Stomach smooth muscle (tissue), 2 donors: ENCODE results near the gene SYVN1.
A peak's percentile ranks its signal among the peaks of the same experiment; 100 is the strongest.
"Not testable (repeated sequence)": the region's sequence is repeated elsewhere in the genome, so short reads cannot be mapped to it uniquely, and the experiment has no call there.

ENCODE experiments used
- H3K27ac ChIP-seq: one replicate; pipeline ENCODE4 v1.7.0; 2013; ENCODE audit warnings: mild to moderate bottlenecking, low read length, inconsistent platforms
- H3K27me3 ChIP-seq, 2 donors: one replicate each; pipeline ENCODE4 v1.7.0; 2013; ENCODE audit warnings: low read length in 2 of 2; ENCODE audit not compliant: insufficient read depth in 2 of 2, control insufficient read depth in 1 of 2
- H3K36me3 ChIP-seq, 2 donors: one replicate each; pipeline ENCODE4 v1.7.0; 2013; ENCODE audit warnings: low read length in 2 of 2; ENCODE audit not compliant: control insufficient read depth in 2 of 2, insufficient read depth in 2 of 2
- H3K4me1 ChIP-seq: one replicate; pipeline ENCODE4 v1.7.0; 2013; ENCODE audit warnings: low read length; ENCODE audit not compliant: control insufficient read depth, insufficient read depth
- H3K4me3 ChIP-seq, 2 donors: one replicate each; pipeline ENCODE4 v1.7.0; 2013; ENCODE audit warnings: low read length in 2 of 2
- H3K9ac ChIP-seq, 2 donors: one replicate each; pipeline ENCODE4 v1.7.0; 2013; ENCODE audit warnings: low read length in 2 of 2, mild to moderate bottlenecking in 1 of 2
- H3K9me3 ChIP-seq, 2 donors: one replicate each; pipeline ENCODE4 v1.7.0; 2013; ENCODE audit warnings: low read length in 2 of 2; ENCODE audit not compliant: control insufficient read depth in 2 of 2
- donor health status: healthy.
- donor health status: Pancreatic carcinoma.

The SYVN1 gene

GRCh38 chr11:65125197-65126056 is 8.9 kb downstream of the SYVN1 start:
- H3K27me3 ChIP-seq: no peaks in the 10 kb centered on the region
- peaks cover 39 to 46% of the 10 kb centered on the region in 2 donors for H3K36me3 ChIP-seq
- H3K9ac ChIP-seq: no peak overlapping the region

GRCh38 chr11:65124480-65125196 is 9.7 kb downstream of the SYVN1 start:
- no peak overlapping the region for H3K4me3 ChIP-seq
- H3K27ac ChIP-seq: no peak overlapping the region
- H3K9me3 ChIP-seq: no peaks in the 10 kb centered on the region
- peaks cover 24% of the 10 kb centered on the region for H3K4me1 ChIP-seq
- no peaks in the 10 kb centered on the region for H3K27me3 ChIP-seq
- H3K36me3 ChIP-seq: peaks cover 41 to 47% of the 10 kb centered on the region in 2 donors
- no peak overlapping the region for H3K9ac ChIP-seq

More at GRCh38 chr11:65125197-65126056, 8.9 kb downstream of the SYVN1 start:
- Histone ChIP-seq H3K4me1 (peaks cover 21% of the 10 kb centered on the region), H3K27ac (no peak overlapping the region), H3K4me3 (no peak overlapping the region), H3K9me3 (no peaks in the 10 kb centered on the region)

GRCh38 chr11:65121865-65122696 is 12.2 kb downstream of the SYVN1 start, which contains the start of the genes FAU and MRPL49:
TSS of gene FAU (minus strand) at chr11:65122134. CDS start at chr11:65121813, 321 bp downstream.
TSS of gene MRPL49 (plus strand) at chr11:65122321. CDS start at chr11:65122347, 26 bp downstream.
- Histone ChIP-seq H3K36me3 (peaks cover 33 to 37% of the 10 kb centered on the region in 2 donors), H3K9me3 (no peaks in the 10 kb centered on the region), H3K27me3 (no peaks in the 10 kb centered on the region), H3K27ac (peak within 1 kb of the TSS; percentile 92), H3K4me1 (peaks cover 27% of the 10 kb centered on the region), H3K4me3 (peak within 1 kb of the TSS; percentile 98 to 99), H3K9ac (peak within 1 kb of the TSS; percentile 97 to 99)

GRCh38 chr11:65121447-65121864 is 12.9 kb downstream of the SYVN1 start:
- Histone ChIP-seq H3K9me3 (no peaks in the 10 kb centered on the region), H3K27ac (peak overlapping the region; percentile 92), H3K36me3 (peaks cover 28 to 31% of the 10 kb centered on the region in 2 donors), H3K4me1 (peaks cover 33% of the 10 kb centered on the region), H3K9ac (peak overlapping the region; percentile 97 to 99), H3K27me3 (no peaks in the 10 kb centered on the region), H3K4me3 (peak overlapping the region; percentile 98 to 99)

- peak overlapping the region; percentile 97 to 99 for H3K9ac ChIP-seq
- H3K4me1 ChIP-seq: peaks cover 39% of the 10 kb centered on the region
- H3K36me3 ChIP-seq: peaks cover 26 to 29% of the 10 kb centered on the region in 2 donors
- H3K9me3 ChIP-seq: no peaks in the 10 kb centered on the region
- no peak overlapping the region for H3K27ac ChIP-seq
- no peaks in the 10 kb centered on the region for H3K27me3 ChIP-seq
- peak overlapping the region; percentile 98 to 99 for H3K4me3 ChIP-seq
Measured at GRCh38 chr11:65120831-65121230, 13.5 kb downstream of the SYVN1 start.

GRCh38 chr11:65119670-65119995 is 14.7 kb downstream of the SYVN1 start:
- H3K27me3 ChIP-seq: no peaks in the 10 kb centered on the region
- no peaks in the 10 kb centered on the region for H3K9me3 ChIP-seq
- H3K4me1 ChIP-seq: peaks cover 44% of the 10 kb centered on the region
- H3K4me3 ChIP-seq: no peak overlapping the region
- peaks cover 21 to 25% of the 10 kb centered on the region in 2 donors for H3K36me3 ChIP-seq
- H3K9ac ChIP-seq: peak overlapping the region in 1 of 2 donors; percentile 3
- no peak overlapping the region for H3K27ac ChIP-seq

- H3K4me1 ChIP-seq: peaks cover 44% of the 10 kb centered on the region
- H3K9ac ChIP-seq, H3K4me3 ChIP-seq, H3K27me3 ChIP-seq, H3K9me3 ChIP-seq: not testable (repeated sequence)
- H3K36me3 ChIP-seq: peaks cover 18 to 27% of the 10 kb centered on the region in 2 donors
- peak overlapping the region; percentile 24 for H3K27ac ChIP-seq
Measured at GRCh38 chr11:65118891-65119669, 15.2 kb downstream of the SYVN1 start.

- Histone ChIP-seq H3K36me3 (peaks cover 18 to 27% of the 10 kb centered on the region in 2 donors), H3K27me3 (no peaks in the 10 kb centered on the region), H3K9me3 (no peaks in the 10 kb centered on the region), H3K4me3 (peak overlapping the region in 1 of 2 donors; percentile 29), H3K4me1 (peaks cover 48% of the 10 kb centered on the region), H3K9ac (no peak overlapping the region), H3K27ac (peak overlapping the region; percentile 31)
Measured at GRCh38 chr11:65118097-65118837, 16.1 kb downstream of the SYVN1 start.
